A549 treated with AZD2906 at 1 μM for 4 hours (cell line): ENCODE measurements around the gene PRDM5. TPM values are rescaled to one million over a fixed set of nuclear protein-coding genes. Genes with fewer than 3 reads are reported as not detected.

Source experiments
- total RNA-seq: library from RNA; stranded (reverse); fragments of 200-300 nt; extraction: Qiagen RNA extraction; gene quantifications from 5 replicates; pipeline ENCODE4 v1.2.3, GENCODE V29; 2022

The PRDM5 gene
- 3.9 to 4.9 TPM (median 4.2 TPM) in 5 replicates for total RNA-seq

GRCh38 chr4:120922381-120923206, at the start of gene PRDM5:
TSS of gene PRDM5 (minus strand) at chr4:120922726. CDS start at chr4:120922608, 118 bp downstream.

Other genes with a start within 250 kb of the PRDM5 start
- not detected in 5 replicates for gene NDNF, start 149.8 kb upstream of the PRDM5 start, total RNA-seq
- 0.11 to 0.74 TPM (median 0.19 TPM) in 5 replicates for gene TNIP3, start 241.6 kb upstream of the PRDM5 start, total RNA-seq